ENCODE data around the gene CKAP4.
A peak's percentile ranks its signal among the peaks of the same experiment; 100 is the strongest.
"Not testable (repeated sequence)": the region's sequence is repeated elsewhere in the genome, so short reads cannot be mapped to it uniquely, and the experiment has no call there.

Gene CKAP4, protein sequence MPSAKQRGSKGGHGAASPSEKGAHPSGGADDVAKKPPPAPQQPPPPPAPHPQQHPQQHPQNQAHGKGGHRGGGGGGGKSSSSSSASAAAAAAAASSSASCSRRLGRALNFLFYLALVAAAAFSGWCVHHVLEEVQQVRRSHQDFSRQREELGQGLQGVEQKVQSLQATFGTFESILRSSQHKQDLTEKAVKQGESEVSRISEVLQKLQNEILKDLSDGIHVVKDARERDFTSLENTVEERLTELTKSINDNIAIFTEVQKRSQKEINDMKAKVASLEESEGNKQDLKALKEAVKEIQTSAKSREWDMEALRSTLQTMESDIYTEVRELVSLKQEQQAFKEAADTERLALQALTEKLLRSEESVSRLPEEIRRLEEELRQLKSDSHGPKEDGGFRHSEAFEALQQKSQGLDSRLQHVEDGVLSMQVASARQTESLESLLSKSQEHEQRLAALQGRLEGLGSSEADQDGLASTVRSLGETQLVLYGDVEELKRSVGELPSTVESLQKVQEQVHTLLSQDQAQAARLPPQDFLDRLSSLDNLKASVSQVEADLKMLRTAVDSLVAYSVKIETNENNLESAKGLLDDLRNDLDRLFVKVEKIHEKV

DNA sequence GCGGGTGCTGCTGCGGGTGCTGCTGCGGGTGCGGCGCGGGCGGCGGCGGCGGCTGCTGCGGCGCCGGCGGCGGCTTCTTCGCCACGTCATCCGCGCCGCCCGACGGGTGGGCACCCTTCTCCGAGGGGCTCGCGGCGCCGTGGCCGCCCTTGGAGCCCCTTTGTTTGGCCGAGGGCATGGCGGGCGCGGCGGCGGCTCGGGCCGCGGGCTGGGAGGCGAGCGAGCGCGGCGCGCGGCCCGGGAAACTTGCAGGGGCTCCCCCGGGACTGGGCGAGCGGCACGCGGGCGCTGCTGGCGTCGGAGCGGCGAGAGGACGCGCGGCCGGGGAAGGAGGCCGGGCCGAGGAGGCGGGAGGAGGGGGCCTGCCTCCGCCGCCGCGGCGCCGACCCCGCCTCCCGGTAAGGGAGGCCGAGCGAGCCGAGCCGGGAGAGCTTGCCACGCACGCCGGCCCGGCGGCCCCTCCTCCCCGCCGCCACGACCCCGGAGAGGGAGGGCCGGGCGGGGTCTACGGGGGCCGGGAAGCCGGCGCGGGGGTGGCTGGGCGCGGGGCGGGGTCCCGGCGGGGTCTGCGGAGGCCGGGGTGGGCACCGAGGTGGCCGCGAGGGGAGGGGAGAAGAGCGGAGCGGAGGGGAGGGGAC lies at the start of gene CKAP4:
Gene CKAP4 (minus strand): TSS at position 347 of the 638 bp plus-strand sequence. CDS start 169 bp downstream, at position 178.
- DNase-seq, result peak; percentile 76

DNA sequence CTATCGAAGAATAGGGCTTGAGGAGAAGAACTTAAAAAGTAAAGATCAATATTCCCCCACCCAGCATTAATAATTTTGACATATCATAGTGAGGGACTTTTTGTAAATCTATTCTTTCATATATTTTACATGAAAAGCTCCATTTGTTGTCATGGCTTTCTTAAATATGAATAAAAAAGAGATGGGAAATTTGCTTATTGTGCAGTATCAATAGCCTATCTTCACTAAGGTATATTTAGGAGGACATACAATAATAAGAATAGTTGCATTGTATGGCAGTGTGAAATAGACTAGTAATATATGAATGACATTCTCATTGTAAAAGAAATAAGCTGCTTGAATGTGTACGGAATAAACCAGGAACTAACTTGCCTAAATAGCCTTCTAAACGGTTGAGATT lies 49.3 kb upstream of the CKAP4 start:
- DNase-seq, result no peak

DNA sequence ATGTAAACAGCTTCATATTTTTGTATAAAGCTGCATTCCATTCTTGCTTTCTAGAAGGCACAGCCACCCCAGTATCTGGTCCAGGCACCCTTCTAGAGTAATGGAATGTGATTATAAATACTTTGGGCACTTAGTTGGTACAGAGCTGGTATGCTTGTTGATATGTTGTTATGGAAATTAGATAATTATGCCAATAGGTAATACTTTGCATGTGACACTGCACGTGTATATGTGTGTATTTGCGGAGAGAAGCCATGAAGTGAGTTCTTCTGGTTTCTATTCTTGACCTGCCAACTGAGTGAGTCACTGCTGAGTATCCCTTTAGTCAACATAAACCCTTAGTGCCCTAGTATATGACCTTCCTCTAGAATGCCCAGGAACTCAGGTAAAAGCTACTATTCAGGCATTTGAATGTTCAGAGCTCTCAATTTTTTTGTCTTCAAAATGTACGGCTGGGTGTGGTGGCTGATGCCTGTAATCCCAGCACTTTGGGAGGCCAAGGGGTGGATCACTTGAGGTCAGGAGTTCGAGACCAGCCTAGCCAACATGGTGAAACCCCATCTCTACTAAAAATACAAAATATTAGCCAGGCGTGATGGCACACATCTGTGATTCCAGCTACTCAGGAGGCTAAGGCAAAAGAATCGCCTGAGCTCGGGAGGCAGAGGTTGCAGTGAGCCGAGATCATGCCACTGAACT lies 48.5 kb upstream of the CKAP4 start:
- no peak for DNase-seq

DNA sequence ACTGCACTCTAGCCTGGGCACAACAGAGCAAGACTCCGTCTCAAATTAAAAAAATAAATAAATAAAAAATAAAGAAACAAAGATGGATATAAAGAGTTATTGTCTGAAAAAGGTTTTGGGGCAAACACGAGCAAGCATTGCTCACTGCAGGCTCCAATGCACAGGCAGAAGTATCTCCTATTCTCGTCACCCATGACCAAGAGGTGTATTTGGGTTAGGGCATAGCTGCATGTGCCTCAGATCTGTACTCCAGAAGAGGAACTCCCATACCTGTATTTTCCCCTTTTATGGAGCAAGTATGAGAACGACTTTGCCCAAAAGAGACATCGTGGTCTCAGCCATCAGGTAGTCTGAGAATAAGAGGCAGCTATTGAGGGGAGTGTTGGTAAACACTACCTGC lies 44.5 kb upstream of the CKAP4 start:
- no peak for DNase-seq

DNA sequence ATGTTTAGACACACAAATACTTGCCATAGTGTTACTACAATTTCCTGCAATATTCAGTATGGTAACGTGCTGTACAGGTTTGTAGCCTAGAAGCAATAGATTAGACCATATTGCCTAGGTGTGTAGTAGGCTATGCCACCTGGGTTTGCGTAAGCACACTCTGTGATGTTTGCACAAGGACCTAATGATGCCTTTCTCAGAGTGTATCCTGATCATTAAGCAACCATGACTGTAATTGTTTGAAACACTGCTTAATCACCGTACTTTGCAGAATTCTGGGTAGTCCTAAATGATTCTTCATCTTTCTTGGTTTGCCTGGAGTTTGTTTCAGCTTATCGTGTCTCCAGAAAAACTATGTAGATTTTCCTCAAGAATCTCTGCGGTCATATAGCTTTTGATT lies 43.5 kb upstream of the CKAP4 start:
- no peak for DNase-seq

DNA sequence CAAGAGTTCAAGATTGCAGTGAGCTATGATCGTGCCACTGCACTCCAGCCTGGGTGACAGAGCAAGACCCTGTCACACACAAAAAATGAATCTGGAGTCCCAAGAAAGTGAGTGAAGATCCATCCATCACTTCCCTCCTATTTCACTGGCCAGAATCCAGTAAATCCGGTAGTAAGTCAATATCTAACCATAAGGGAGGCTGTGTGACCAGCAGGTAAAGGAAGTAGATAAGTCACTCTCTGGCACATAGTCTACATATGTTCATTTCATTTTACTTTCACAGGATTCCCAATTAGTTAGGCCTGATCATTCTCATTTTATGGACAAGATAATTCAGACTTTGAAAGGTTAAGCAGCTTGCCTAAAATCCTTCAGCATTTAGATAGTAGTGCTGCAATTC lies 42.8 kb upstream of the CKAP4 start:
- DNase-seq, result no peak

DNA sequence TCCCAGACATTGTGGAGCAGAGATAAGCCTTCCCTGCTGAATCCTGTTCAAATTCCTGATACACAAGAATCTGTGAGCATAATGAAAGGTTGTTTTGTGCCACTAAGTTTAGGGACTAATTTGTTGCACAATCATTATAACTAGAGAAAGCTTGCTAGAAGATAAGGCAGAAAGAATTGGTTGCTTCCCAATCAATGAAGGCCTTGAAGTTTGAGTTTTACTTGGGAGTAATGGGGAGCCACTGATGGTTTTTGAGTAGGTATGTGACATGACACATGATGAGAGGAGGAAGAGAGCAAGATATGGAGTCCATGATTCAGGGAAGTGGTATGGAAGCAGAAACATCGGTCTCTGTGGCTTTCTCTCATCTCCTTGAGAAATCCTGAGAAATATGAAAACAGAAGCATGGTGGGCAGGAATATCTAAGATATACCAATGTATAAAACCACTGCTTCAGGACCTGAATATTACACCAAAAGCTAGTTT lies 41.4 kb upstream of the CKAP4 start:
- DNase-seq, result no peak

DNA sequence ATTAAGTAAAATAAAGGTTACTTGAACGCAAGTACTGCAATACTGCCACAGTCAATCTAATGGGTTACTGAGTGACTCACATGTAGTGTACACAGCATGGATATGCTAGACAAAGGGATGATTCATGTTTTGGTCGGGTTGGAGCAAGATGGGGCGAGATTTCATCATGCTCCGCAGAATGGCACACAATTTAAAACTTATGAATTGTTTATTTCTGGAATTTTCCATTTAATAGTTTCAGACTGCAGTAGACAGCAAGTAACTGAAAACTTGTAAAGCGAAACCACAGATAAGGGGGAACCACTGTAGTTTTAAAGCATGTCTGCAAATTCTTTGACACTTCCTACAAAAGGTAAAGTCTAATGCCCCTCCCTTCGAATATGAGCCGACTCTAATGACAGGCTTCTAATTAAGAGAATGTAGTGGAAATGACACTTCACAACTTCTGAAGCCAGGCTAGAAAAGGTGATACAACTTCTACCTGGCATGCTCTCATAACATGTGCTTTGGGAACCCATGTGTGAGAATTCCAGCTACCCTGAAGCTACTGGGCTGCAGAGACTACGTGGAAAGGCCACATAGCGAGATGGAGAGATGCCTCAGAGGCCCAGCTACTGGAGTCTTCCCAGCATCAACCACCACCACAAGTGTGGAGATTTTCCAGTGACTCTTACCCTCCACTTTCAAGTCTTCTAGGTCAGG lies 40.8 kb upstream of the CKAP4 start:
- DNase-seq, result no peak

DNA sequence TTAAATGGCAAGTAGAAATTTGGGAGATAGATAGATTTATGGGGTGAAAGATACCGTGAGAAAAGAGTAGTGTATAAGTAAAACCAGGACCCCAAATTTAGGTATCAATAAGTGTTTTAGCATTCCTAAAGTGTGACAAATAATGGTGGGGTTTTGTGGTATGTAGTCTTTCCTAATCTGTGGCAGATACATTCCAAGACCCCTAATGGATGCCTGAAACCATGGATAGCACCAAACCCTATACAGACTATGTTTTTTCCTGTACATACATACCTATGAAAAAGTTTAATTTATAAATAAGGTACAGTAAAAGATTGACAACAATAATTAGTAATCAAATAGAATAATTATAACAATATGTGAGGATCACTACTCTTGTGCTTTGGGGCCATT lies 40.3 kb upstream of the CKAP4 start:
- DNase-seq, result no peak

DNA sequence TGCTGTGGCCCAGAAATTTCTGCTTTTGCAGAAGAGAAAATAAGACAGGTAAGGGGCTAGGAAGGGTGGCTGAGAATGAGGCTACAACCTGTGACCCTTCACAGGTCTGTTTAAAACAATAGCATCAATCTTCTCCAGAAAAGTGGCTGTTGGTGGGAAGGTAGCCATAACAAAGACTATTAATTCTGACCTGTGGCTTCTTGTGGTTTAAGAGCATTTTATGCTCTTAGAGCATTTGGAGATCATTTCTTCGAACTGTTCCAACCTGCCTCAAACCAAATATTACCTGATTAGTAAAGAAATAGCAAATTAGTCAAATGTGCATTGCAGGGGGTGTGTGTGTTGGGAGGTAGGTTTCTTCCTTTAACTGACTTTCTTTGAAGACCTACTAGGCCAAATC lies 39.5 kb upstream of the CKAP4 start:
- no peak for DNase-seq

DNA sequence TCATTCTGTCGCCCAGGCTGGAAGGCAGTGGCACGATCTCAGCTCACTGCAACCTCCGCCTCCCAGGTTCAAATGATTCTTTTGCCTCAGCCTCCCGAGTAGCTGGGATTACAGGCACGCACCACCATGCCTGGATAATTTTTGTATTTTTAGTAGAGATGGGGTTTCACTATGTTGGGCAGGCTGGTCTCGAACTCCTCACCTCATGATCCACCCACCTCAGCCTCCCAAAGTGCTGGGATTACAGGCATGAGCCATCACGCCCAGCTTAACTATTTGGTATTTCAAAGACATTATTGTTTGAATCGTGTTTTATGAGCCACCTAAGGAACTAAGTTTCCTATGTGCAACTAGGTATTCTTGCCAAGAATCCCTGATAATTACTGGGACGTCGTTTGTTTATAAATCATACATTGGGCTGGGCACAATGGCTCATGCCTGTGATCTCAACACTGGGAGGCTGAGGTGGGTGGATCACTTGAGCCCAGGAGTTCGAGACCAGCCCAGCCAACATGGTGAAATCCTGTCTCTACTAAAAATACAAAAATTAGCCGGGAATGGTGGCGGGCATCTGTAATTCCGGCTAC lies 38.8 kb upstream of the CKAP4 start:
- DNase-seq, result not testable (repeated sequence)

DNA sequence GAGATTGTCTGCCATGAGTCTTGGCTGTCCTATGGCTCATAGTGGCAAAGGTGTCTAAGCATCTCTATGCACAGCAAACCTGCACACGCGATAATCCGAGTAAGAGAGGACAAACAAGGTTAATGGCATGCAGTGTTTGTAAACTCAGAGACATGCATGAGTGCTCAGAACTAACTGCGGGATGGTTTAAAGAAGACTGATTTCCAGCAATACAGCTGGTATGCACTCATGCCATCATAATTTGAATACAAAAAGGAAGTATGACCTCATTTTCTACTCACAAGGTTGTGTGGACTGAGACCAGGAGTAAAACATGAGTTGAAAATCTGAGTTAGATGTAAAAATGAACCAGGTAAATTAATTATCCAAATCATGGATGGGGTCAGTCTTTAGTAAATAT lies 38.2 kb upstream of the CKAP4 start:
- DNase-seq, result no peak

DNA sequence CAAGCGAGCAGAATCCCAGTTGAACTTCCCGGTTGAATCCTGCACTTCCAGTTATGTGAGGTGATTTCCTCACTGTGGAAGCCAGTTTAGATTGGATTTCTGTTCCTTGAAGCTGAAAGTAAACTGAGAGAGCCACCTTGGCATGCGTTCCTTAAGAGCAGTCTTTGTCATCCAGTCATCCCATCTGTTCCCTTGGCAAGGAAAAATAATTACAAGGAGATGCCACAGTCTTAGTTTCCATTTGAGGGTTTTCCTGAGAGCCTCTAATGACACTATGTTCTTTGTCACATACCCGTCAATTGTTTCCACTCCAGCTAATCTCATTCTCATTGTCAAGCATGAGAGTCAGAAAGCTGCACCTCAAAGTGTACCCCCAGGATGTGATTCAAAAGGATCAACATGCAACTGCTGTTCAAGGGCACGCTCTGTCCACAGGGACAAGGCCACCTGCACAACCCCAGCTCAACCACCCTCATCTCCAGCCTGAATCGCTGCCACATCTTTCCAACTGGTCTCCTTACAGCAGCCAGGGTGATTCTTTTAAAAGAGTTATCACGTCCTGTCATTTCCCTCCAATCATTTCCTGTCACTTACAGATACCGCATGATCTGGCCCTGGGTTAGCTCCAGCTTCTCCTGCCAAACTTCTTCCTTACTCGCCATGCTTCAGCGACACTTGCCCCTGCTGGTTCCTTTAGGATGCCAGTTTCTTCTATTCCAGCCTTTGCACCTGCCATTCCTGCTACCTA lies 36.7 kb upstream of the CKAP4 start:
- DNase-seq, result no peak

DNA sequence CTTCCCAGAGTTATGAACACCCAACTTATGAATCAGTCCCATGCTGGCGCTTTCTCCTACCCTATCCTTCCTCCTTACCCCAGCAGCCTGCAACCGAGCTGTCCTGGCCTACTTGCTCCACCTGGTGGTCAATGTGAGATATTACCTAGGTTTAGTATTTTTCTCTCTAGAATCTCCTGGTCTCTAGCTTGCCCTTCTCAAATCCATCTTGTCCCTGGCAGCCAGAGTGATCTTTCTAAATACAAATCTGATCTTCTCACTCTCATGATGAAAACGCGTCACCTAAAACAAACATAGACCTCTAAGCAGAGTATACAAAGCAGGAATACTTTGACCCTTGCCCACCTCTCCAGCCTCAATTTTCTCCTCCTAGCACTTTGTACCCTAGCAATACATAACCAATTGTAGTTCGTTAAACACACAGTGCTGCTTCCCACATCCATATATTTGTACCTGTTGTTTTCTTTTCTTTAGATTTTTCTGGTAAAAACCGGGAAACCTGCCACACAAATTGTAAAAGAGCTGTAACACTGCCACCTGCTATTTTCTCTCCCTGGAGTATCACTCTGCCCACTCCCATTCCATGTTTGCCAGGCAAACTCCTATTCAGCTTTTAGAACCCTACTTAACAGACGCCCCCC lies 34.8 kb upstream of the CKAP4 start:
- no peak for DNase-seq

DNA sequence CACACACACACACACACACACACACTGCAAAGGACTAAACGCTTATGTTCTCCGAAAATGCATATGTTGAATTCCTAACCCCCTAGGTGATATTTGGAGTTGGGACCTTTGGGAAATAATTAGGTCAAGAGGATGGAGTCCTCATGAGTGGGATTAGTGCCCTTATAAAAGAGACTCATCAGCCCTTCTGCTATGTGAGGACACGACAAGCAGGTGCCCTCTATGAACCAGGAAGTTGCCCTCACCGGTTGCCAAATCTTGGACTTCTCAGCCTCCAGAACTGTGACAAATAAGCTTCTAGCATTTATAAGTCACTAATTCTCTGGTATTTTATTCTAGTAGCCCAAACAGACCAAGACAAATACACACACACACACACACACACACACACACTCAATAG lies 34.0 kb upstream of the CKAP4 start:
- DNase-seq, result no peak

DNA sequence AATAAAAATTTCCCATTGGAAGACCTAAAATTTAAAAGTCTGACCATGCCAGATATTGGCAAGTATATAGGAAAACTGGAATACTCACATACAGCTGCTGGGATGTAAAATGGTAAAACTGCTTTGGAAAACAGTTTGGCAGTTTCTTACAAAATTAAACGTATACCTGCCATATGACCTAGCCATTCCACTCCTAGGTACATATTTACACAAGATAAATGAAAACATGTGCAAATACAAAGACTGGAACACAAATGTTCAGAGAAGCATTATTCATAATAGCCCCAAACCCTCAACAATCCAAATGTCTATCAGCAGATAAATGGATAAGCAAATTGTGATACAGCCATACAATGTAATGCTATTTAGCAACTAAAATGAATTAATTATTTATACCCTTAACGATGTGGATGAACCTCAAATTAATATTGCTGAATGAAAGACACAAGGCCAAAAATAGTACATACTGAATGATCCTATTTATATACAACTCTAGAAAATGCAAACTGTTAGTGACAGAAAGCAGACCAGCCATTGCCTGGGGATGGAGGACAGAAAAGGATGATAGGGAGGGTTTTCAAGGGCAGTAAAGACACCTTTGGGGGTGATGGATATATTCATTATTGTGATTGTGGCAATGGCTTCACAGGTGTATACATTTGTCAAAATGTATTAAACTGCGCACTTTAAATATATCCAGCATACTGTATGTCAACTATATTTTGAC lies 33.4 kb upstream of the CKAP4 start:
- no peak for DNase-seq

DNA sequence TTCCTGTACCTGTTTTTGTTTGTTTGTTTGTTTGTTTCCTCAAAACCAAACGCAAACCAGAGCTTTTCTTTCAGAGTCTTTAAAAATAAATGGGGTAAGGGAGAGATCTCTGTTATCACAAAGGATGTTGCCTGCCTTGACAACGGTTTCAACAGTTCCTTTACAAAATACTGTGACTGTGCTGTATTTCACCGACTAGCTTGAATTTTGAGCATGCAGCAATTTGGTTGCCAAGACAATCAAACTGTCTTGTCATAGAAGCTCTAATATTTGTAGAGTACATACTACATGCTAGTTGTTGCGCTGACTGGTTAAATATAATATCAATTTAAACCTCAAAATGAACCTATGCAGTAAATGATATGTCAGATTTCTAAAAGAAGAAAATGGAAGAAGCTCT lies 32.3 kb upstream of the CKAP4 start:
- no peak for DNase-seq

DNA sequence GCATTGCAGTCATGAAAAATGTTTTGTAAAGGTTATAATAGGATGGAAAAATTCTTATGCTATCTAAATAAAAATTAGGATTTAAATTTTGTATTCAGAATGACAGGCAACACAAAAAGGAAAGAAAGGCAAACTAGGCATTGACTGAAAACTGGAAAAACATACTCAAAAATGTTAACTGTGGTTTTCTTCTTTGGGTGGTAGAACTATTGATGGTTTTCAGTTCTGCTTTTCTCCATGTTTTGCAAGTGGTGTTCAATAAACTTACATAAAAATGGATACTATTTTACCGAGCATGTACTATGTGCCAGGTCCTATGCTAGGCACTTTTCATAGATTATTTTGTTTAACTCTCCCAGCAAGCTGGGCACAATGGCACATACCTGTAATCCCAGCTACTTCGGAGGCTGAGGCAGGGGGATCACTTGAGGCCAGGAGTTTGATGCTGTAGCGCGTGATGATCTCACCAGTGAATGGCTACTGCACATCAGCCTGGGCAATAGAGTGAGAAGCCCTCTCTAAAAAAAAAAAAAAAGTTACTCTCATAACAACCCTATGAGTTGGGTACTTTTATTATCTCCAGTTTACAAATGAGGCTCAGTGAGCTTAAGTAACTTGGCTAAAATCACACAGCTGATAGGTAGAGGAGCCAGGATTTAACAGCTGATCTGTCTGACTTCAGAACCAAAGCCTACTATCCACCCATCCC lies 28.4 kb upstream of the CKAP4 start:
- DNase-seq, result no peak

DNA sequence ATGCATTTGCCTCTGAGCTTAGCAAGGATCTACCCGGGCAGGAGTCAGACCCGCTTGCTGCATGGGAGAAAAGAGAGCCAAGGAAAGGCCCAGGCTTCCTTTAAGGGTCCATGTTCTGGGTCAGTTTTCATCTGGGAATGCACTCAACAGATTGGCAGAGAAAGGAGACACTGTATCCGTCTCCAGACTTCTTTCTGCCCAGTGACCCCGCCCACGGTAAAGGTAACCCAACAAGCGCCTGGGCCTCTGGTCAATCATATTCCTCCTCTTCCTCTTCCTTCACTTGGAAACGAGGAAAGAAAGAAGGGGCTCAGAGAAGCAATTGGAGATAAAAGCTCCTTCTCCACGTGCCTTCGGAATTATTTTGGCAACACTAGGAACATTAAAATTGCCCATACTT lies 27.6 kb upstream of the CKAP4 start:
- DNase-seq, result no peak

Measured in midbrain (tissue), 1 donor.